Left renal pelvis (tissue), 4 donors: Measurements from ENCODE around the gene NBPF12. TPM values are rescaled to one million over a fixed set of nuclear protein-coding genes. Genes with fewer than 3 reads are reported as not detected.
"Not testable (repeated sequence)": the region's sequence is repeated elsewhere in the genome, so short reads cannot be mapped to it uniquely, and the experiment has no call there.

Experiments
- DNase-seq, 4 donors: peaks; one replicate each; pipeline ENCODE4 v3.0.0-alpha.2; 2013; ENCODE audit warnings: low read depth in 4 of 4, low spot score in 3 of 4
- polyA plus RNA-seq, 4 donors: library from polyadenylated mRNA; unstranded; fragments of 120-200 nt; gene quantifications; one replicate each; pipeline ENCODE4 v1.2.1, GENCODE V29; 2013; ENCODE audit not compliant: insufficient read length in 4 of 4

The NBPF12 gene, protein sequence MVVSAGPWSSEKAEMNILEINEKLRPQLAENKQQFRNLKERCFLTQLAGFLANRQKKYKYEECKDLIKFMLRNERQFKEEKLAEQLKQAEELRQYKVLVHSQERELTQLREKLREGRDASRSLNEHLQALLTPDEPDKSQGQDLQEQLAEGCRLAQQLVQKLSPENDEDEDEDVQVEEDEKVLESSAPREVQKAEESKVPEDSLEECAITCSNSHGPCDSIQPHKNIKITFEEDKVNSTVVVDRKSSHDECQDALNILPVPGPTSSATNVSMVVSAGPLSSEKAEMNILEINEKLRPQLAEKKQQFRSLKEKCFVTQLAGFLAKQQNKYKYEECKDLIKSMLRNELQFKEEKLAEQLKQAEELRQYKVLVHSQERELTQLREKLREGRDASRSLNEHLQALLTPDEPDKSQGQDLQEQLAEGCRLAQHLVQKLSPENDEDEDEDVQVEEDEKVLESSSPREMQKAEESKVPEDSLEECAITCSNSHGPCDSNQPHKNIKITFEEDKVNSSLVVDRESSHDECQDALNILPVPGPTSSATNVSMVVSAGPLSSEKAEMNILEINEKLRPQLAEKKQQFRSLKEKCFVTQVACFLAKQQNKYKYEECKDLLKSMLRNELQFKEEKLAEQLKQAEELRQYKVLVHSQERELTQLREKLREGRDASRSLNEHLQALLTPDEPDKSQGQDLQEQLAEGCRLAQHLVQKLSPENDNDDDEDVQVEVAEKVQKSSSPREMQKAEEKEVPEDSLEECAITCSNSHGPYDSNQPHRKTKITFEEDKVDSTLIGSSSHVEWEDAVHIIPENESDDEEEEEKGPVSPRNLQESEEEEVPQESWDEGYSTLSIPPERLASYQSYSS (N-terminal part only)
- 10 to 100 TPM; 20.0 to 24.8 (median 21.2) TPM for polyA plus RNA-seq

DNA sequence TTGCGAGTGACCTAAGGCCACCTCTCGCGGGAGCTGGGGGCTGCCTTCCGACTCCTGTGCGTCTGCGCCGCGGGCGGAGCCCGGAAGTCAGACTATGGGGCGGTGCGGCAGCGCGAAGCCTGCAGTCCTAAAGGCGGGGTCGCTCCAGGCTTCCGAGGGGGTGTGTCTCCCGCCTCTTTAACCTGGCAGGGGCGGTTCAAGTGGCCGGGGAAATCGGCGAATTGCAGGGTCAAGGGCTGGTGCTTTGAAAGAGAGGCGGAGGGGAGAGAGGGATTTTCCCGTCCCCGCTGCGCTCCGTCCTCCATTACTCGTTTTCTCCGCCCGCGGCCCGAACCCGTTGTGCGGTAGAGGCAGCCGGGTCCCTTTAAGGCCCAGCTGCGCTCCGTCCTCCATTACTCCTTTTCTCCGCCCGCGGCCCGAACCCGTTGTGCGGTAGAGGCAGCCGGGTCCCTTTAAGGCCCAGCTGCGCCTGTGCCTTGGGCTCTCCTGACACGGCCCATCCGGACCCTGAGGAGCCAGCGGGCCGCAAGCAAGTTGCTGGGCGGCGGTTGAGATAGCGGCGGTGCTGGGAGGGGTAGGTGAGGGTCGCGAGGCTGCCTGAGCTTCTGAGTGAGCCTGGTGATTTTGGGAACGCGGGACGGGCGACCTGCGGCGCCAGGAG is at the start of gene NBPF12:
Gene NBPF12, plus strand, starts transcription at position 83 of the 661 bp plus-strand sequence. CDS start 21,820 bp downstream, outside the sequence.
- DNase-seq, result peak; percentile 57 to 70 (median 69)

DNA sequence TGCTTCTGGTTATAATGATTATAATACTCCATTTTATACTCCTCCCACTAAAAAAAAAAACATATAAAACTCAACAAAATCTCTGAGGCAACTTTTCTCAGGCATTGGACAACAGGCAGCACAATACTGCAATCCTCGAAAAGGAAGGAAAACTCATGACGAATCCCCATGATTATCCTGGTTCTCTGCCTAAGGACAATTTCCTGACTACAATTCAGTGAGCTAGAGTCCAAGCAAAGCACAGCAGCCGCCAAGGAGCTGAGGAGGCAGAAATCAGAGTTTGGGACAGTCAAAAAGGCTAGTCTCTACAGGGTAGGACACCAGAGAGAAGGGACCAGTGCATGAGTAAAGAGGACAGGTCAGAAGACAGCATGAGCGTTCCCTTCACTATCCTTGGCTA is 46.8 kb upstream of the NBPF12 start:
- not testable (repeated sequence) for DNase-seq

DNA sequence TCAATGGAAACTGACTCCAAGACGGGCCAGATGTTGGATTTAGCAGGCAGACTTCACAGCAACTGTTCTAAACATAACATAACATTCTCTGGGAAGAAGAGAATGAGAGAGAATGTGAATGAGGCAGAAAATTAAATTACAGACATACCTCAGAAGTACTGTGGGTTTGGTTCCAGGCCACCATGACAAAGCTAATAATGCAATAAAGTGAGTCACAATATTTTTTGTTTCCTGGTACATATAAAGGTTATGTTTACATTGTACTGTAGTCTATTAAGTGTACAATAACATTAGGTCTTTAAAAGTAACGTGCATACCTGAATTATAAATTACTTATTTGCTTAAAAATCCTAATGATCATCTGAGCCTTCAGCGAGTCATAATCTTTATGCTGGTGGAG is 45.8 kb upstream of the NBPF12 start:
- DNase-seq, result not testable (repeated sequence)

DNA sequence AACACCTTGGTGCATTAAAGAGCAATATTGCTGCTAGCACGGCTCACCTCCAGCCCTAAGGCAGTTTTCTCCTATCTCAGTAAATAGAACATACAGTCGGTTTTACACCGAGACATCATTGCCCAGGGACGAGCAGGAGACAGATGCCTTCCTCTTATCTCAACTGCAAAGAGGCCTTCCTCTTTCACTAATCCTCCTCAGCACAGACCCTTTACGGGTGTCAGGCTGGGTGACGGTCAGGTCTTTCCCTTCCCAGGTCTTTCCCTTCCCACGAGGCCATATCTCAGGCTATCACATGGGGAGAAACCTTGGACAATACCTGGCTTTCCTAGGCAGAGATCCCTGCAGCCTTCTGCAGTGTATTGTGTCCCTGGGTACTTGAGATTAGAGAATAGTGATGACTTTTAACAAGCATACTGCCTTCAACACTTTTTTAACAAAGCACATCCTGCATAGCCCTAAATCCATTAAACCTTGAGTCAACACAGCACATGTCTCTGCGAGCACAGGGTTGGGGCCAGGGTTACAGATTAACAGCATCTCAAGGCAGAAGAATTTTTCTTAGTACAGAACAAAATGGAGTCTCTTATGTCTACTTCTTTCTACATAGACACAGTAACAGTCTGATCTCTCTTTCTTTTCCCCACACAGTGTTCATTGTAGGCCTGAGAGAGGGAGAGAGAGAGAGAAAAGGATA is 30.4 kb upstream of the NBPF12 start:
- not testable (repeated sequence) for DNase-seq

DNA sequence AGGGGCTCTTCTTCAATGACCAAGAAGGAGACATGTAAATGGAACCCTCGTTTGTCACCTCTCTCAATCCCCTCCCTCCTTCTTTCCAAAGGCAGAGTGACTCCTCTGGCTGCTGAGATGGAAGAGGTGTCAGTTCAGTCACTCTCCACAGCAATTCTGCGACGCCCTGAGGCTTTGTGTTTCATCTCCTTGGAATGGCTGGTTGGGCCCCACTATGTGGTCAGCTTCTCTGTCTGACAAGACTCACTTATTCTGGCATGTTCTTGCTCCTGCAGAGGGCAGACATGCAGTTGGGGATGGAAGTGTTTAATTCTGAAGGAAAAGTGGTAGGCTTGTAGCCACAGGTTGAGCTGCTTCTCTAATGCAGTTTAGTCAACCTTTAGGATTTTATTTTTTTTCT is 25.1 kb upstream of the NBPF12 start:
- not testable (repeated sequence) for DNase-seq

DNA sequence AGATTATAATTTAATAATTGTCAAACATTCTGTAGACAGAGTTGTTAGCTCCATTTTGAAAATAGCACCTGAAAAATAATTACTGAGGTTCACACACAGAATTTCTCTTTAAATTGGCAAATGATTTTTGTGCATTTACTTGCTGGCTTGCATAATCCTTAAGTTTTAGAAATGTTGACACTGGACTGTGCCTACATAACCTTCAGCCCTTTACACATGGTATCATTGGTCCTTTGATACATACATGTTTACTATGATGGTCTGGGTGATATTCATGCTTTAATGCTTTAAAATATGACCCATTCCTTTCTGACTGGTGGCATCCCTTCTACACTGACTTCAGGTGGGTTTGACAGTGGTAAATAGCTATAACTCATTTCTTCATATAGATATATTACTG is 17.3 kb upstream of the NBPF12 start:
- DNase-seq, result not testable (repeated sequence)

DNA sequence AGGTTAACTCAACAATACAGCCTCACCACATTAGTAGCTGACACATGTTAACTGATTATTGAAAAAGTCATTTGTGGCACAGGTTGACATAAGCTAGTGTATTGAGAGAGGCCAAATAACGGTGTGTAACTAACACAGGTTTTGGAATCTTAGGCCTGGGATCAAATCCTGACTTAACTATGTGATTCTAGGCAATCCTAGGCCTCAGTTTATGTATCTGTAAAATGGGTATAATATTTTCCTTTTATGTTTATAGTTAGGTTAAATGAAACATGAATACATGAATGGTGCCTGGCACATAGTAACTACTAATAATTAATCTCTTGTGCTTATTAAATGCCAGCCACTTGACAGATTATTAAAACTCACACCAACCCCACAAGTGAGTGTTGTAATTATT is 15.5 kb upstream of the NBPF12 start:
- not testable (repeated sequence) for DNase-seq

DNA sequence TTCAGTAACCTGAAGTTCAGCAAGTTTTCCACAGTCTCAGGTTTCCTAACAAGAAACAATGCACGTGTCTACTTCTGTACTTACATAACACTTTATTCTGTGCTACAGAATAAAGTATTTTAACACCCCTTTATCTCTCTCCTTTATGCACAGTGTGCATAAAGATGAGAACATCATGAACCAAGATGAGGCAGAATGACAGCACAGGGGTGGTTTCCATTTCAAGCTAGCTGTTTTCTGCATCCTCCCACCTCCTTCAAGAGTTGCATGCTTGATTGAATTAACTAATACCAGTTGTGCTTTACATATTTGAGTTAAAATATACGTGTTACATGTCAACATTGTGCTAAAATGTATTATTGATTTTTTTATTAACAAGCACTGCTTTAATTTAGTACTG is 14.0 kb upstream of the NBPF12 start:
- DNase-seq, result not testable (repeated sequence)

DNA sequence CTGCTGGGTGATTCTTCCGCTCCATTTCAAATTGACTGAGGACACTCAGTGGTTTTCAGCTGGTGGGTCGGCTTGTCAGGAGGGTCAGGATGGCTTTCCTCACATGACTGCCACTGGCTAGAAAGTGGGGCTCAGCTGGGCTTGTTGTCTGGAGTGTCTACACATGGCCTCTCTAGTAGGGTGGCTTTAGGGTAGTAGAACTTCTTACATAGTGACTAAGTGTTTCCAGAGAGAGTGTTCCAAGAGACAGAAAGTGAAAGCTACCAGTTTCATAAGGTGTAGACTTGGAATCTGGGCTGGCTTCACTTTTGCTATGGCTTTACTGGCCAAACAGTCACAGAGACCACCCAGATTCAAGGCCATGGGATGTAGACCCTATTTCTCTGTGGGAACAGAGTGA is 11.7 kb upstream of the NBPF12 start:
- not testable (repeated sequence) for DNase-seq

DNA sequence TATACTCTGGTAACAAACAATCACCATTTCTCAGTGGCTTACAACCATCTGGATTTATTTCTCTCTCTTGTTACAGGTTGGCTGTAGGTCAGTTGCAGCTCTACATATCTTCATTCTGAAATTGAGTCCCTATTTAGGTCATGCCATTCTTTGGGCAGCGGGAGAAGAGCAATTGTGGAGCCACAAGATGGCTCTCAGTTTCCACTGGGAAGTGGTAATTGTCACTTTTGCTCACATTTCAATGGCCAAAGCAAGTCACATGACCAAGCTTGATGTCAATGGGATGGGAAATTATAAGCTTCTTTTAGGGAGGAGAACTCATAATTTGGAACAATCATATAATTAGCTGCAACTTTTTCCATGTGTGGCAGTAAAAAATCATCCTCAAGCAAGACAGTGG is 7.9 kb upstream of the NBPF12 start:
- not testable (repeated sequence) for DNase-seq

DNA sequence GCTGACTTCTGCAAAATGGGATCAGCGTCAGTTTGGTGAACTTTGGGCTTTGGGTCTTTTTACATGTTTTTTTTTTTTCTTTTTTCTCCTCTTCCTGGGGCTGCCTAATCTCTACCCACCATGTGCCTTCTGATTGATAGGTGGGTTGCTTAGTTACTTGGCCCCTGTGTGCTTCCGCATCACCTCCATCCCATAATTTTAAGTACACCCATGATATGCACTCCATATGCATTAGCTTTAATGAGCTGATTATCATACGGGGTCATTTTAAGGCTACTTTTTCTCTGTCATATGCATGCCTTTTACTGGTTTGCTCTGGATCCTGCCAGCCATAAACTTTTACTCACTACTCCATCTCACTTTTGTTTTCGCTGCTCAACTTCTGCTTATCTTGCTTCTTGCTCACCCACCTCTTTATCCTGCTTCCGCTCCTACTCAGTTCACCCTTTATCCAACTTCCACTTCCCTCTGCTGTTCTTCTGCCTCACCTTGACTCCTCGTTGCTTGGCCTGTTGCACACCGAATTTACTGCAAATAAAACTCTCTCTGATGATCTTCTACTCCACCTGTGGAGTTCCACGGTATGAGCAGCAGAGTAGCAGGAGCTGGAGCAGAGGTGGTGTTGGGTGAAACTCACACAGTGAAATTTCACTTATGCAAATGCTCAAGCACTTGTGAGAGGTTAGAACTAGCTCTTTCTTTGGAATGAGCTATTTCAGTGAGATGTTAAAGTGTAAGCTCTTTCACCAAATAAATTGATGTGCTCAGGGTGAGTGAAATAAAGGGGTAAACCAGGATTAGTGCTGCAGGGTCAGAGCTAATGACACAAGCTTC is 3.5 kb upstream of the NBPF12 start:
- not testable (repeated sequence) for DNase-seq

DNA sequence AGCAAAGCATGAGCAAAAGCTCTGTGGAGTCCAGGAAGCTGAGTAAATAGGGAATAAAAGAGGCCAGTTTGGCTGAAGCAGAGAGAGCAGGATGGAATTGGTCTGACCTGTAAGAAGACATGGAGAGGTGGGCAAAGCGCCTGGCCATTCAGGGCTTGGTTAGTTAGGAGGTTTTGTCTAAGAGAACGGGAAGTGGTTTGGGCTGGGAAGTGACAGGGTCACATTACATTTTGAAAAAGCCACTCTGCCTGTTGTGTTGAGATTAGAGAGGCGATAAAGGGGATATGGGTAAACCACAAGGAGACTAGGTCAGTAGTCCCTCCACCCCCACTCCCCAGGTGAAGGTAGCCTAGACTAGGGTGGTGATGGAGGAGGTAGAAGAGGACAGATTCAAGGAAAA is 662 bp upstream of the NBPF12 start:
- not testable (repeated sequence) for DNase-seq

DNA sequence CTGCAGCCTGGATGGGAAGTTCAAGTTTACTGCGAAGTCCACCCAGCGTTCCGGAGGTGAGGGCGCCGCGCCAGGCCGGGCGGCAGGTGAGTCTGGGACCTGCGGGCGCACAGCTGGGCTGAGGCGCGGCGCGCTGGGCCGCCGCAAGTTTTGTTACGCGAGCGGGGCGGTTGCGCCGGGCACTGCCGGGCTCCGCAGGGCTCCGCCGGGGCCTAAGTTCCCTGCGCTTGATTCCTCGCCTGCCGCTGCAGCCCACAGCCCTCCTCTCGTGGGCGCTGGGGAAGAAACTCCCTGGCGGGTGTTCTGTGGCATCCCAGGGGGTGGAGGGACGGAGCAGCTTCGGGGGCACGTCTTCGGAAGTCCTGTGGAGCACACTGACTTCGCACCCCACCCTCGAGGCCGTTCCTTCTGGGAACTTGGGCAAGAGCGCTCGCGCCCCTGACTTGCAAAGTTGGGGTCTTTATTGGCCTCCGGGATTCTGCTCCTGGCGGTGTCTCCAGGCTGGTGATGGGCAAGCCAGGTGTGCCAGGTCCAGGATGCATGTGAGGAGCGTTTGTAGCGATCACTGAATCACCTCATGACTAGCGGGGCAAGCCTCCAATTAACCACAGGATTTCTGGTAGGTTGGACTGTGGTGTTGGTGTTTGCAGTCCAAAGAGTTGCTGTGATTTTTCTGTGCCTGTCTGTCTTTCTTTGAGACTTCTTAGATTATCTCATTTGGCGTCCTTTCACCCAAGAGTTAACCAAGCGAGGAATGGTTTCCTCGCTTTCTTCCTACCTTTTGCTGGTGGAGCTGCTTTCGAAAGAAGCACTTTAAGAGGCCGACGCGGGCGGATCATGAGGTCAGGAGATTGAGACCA is 1.0 kb downstream of the NBPF12 start:
- DNase-seq, result peak in 1 of 4 donors; percentile 3

DNA sequence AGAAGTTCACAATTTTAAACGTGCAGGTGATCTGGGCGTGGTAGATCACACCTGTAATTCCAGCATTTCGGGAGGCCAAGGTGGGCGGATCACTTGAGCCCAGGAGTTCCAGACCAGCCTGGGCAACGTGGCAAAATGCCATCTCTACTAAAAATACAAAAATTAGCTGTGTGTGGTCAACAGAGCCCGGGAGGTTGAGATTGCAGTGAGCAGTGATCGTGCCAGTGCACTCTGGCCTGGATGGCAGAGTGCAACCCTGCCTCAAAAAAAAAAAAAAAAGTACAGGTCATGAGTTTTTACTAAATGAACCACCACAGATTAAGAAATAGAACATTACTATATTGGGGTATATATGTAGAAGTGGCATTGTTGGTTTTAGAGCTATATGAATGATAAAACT is 2.2 kb downstream of the NBPF12 start:
- not testable (repeated sequence) for DNase-seq

DNA sequence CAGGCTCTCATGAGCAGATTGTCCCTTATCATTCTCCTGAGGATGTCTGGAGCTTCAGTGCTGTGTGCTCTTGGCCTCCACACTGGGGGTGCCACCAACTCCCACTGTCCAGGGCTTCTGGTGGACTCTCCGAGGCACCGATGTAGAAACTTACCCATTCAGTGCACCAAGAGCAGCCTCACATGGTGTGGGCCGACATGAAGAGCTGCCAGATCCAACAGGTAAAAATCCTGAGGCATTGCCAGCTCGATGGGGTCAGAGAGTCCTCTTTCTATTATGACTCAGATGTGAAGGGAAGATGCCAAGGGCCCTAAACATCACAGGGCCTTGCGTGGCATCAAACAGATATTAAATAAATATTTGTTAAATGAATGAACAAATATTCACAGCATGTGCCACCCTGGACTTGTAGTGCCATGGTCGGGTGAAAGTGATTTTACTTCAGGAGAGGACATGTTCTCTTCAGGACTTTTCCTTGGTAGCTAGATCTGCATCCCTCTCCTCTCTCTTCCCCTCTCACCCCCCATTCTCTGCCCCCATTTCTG is 5.3 kb downstream of the NBPF12 start:
- not testable (repeated sequence) for DNase-seq

DNA sequence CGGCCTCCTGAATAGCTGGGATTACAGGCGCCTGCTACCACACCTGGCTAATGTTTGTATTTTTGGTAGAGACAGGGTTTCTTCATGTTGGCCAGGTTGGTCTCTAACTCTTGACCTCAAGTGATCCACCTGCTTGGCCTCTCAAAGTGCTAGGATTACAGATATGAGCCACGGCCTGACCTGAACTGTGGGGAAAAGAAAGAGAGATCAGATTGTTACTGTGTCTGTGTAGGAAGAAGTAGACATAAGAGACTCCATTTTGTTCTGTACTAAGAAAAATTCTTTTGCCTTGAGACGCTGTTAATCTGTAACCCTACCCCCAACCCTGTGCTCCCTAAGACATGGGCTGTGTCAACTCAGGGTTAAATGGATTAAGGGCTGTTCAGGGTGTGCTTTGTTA is 10.0 kb downstream of the NBPF12 start:
- DNase-seq, result not testable (repeated sequence)

DNA sequence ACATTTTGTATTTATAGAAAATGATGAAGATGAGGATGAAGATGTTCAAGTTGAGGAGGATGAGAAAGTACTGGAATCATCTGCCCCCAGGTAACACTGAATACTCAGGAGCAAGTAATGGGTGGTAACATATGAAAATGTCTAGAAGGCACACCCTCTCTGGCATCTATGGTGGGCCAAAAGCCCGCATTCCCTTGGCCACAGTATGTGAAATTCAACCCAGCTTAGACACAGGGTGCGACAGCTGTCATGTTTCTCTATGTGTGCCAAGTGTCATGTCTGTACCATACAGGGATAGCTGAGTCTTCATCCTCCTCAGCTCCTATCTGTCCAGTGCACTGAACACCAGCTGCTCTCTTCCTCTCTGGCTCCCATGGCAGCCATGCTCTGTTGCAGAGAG is 26.2 kb downstream of the NBPF12 start:
- DNase-seq, result not testable (repeated sequence)

DNA sequence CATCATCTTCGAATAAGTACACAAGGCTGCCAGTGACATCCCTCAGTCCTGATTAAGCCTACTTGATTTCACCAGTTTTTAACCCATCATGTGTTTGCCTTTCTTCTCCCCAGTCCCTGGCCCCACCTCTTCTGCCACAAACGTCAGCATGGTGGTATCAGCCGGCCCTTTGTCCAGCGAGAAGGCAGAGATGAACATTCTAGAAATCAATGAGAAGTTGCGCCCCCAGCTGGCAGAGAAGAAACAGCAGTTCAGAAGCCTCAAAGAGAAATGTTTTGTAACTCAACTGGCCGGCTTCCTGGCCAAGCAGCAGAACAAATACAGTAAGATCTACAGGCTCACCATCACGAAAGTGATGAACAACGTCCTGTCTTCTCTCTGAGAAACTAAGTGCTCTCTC is 28.2 kb downstream of the NBPF12 start:
- not testable (repeated sequence) for DNase-seq
